Measurements from ENCODE around the gene P4HB.

P4HB gene

DNA sequence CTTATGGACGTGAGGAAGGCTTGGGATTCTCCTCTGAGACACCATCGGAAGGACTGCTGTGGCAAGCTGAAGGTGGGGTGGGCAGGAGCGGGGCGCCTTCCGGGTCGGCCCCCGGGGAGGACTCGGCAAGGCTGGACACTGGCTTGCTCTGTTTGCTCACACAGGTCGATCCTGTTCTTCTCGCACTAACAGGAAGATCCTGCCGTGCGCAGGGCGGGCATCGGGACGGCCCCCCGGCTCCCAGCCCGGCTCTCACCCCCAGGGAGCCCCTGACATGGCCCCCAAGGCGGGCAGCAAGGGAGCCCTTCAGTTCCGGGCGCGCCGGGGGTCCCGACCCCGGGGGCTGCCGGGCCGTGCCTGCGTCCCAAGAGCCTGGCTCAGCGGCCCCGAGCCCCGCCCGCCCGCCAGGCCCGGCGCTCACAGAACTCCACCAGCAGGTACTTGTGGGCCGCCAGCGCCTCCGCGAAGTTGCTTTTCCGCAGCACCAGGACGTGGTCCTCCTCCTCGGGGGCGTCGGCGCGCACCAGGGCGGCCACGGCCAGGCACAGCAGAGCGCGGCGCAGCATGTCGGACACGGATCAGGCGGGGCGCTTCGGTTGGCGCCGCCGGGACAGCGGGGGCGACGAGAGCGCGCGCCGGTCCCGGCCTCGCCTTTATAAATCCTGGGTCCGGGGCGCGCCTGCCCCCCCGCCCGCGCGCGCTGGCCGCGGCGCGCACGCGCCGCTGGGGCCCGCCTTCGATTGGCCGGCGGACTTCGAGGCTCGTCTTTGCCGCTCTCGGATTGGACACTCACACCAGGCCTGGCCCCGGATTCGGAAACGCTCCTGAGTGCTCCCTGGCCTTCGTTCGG is at the start of gene P4HB:
Gene P4HB (minus strand): TSS at position 630 of the 850 bp plus-strand sequence. CDS start 64 bp downstream, at position 566.
- DNase-seq (ENCODE audit: low read depth), result no peak

DNA sequence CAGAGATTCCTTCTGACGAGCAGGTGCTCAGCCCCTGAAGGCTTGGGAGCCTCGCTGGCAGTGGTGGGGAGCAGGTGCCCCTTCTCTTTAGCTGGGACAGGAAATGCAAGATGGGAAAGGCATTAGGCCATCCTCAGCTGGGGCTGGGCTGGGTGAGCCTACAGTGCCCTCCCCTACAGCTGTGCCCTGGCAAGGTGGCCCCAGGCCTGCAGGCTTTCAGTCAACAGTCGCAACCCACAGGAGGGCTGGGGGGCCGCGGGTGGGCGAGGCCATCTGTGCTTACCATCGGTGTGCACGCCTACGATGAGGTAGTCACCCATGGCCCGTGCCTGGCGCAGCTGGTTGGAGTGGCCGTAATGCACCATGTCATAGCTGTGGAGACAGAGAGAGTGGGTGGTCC is 48.9 kb upstream of the P4HB start:
- DNase-seq (ENCODE audit: low read depth), result no peak

DNA sequence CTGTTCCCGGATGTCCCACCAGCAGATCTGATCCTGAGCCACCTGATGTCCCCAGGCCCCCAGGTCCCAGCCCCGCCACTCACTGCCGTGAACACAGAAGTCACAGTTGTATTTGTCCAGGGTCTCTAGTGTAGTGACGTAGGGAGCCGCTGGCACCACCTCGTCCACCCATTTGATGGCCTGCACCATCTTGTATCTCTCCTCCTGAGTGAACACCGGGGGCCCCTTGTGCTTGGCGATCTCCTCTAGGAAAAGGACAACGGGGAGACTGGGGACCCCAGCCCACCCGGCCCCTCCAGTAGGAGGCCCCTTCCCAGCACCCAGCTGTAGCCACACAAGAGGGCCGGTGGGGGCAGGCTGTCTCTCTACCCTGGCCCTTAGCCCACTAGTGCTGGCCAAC is 48.5 kb upstream of the P4HB start:
- DNase-seq (ENCODE audit: low read depth), result no peak

DNA sequence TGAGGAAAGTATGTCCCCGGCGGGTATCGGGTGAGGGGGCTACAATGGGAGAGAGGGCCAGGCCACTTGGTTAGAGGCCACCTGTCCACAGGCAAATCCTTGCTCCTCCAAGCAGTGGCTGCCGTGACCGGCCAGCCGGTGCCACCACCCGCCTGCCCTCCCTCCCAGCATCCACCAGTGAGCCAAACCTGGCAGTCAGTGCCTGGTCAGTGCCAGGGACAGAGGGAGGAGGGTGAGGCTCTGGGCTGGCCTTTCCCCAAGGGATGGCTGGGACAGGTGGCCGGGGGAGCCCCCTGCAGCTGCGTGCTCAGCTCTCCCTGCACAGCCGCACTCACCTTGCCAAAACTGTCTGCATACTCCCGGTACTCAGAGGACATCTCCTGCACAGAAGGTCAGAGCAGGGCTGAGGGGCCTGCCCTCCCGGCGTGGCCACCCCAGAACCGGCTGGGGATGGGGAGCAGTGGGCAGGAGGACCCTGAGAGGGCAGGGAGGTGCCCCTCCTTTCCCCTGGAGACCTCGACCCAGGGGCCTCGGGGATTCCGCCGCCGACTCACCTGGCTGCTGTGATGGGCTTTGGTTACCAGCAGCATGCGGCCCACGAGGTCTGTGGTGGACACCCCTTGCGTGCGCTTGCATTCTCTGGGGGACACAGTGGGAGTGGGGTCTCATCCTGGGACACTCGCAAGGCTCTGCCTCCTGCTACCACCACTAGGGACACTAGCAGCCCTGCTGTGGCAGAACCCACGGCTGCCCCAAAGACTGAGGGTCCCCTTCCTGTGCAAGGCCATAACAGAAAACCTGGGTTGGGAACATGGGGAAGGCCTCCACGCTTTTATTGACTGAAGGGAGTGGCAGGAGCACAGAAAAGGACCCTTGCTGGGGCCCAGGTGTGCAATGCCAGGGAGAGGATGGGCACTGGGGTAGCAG is 47.1 kb upstream of the P4HB start:
- no peak for DNase-seq (ENCODE audit: low read depth)

DNA sequence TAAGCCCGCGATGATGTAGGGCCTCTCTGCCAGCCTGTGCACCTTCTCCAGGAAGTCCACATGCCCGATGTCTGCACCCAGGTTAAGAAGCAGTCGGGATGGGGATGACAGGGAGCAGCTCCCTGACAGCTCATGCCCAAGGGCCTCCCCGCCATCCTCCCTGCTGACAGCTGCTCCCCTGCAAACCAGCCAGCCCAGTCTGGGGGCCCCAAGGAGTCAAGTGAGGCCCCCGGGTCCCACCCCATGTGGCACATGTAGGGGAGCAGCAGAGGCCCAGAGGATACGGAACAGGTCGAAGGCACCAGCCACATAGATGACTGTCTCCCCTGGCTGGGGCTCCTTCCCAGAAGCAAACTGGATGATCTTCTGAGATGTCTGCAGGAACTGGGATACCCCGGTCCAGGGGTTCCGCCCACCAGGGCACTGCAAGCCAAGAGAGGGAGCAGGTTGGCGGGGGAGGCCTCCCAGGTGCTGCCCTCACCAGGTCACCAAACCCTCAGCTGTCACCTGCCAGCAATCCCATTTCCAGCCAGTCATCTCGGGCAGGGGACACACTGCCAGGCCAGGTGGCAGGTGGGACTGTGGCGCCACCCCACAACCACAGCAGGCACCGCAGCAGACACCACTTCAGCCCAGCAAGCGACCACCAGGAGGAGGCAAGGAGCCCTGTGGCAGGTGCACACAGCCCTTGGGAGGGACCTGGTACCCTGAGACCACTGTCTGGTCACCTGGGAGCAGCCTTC is 46.3 kb upstream of the P4HB start:
- no peak for DNase-seq (ENCODE audit: low read depth)

DNA sequence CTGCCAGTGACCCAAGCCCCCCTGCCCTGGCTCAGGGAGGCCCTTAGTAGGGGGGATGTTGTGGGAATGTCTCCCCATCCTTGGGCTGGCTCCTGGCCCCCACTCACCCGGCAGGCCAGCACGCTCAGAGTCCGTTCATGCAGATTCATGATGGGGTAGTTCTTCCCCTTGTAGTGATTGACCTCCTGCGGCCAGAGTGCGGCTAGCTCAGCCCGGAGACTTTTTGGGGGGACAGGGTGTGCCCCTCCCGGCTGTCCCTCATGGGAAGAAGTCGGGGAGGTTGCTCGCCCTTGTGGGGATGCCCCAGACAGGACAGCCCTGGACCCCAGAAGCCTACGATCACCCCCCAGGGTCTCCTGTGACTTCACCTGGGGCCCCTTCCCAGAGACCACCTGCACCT is 45.7 kb upstream of the P4HB start:
- no peak for DNase-seq (ENCODE audit: low read depth)

DNA sequence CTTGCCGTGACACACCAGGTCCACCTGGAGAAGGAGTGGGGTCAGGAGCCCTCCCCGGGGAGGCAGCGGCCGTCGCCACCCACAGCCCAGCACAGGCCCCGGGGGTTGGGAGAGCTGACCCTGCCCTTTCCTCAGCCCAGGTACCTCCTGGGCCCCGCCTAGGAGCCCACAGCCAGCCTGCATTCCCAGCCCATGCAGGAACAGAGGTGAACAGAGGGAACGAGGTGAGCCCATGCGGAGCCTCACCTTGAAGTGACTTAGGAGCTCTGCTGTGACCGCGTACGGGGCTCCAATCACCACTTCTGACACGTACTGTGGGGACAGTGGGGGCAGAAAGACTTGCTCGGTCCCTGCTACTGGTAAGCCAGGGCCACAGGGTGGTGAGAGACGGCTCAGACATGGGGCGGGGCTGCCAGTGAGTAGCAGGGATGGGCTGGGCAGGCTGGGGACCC is 45.1 kb upstream of the P4HB start:
- DNase-seq (ENCODE audit: low read depth), result no peak

DNA sequence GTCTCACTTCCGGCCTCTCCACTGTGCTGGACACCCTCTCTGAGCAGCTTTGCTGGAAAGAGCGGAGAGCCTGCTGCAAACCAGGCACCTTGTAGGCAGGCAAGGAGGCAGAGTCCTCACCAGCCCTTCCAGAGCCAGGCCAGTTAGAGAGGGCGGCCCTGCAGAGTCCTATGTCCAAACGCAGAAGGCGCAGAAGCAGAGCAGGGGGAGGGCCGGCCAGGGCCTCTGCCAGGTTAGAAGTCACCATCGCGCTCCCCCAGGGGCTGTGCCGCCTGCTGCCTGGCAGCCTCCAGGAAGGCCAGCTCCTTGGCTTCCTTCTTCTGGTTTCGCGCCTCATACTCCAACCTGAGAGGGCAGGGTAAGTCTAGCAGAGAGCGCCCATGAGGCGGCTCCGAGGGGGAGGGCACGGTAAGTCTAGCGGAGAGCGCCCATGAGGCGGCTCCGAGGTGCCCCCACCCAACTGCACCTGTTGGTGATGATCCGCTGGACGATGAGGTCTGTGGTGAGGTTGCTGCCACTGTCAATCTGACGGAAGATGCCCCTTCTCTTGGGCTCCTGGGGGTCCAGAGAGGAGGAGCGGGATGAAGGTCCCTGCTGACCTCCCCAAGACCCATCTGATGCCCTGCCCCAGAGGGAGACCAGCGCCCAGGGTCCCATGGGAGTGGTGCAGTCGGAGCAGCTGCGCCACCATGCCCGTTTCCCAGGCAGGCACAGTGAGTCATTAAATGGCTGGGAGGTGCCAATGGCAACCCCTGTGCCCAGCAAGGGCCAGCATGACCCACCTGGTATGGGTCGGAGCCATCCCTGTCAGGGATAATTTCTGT is 44.5 kb upstream of the P4HB start:
- DNase-seq (ENCODE audit: low read depth), result no peak

DNA sequence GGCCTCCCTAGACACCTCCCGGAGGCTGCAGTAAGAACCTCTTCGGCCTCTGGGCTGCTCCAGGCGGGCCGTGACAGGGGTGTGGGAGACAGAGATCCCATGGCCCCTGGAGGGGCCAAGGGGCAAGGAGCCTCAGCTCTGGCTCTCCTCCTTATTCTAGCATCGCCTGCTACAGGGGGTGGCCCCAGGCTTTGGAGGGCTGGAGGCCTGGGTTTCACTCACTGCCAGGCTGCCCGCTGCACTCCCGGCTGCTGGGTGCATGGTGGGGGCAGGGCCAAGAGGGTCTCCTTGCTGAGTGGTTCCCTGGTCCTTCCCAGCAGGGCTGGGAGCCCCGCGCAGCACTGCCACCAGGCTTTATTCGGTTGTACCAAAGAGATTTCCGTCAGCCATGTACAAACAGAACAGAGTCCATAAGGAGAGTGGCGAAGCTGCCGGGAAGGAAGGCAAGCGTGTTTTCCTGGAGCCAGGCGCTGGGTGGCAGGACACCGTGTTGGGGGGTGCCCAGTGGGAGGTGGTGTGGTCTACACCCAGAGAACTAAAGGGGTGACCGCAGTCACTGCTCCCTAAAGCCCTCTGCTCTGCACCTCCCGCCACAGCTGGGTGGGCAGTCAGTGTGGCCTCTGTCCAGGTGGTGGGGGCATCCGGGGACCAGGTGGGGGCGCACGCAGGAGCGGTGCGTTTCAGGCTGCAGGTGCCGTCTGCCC is 43.7 kb upstream of the P4HB start:
- DNase-seq (ENCODE audit: low read depth), result no peak

DNA sequence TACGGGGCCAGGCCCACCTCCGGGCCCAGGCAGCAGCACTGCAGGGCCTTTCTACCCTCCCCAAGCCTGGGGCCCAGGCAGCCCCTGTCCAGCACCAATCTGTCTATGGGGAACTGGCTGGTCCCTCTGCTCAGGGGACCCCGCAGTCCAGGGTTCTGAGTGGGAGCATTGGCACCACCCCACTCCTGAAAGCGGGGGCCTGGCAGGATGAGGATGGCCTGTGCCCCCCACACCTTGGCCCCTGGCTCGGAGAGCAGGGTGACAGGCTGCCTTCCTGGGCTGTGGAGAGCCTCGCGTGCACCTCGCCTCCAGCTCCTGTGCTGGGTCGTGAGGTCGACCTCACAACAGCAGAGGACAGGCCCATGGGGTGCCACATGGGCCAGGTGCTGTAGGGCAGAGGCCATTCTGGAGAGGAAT is 43.1 kb upstream of the P4HB start:
- no peak for DNase-seq (ENCODE audit: low read depth)

DNA sequence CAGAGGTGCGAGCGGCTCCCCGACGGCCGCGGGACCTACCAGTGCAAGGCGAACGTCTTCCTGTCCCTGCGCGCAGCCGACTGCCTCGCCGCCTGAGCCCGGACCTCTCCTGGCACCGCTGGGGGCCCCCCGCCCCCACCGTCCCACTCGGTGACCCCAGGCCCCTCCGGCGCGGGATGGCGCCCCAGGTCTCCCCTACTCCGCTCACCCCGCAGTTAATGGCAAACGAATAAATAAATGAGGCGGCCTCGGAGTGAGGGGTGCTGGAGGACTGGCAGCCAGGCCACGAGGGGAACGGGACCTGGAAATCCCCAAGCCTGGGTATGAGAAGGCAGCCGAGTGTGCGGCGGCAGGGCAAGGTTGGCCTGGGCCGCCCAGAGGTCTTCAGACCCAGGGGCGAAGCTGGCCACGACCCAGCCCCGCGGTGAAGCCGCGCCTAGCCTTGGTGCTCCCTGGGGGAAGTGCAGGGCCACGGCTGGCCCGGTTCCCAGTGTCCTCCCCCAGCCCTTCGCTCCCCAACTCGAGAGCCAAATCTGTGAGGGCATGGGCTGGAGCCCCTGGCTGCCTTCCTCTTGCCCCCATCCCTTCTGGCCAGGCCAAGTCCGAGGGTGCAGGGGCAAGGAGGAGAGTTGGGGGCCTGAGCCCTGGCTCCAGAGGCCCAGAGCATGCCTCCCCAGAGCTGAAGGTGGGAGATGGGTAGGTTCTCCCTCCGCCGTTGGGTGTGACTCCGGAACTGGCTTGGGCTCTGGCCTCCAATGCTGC is 42.5 kb upstream of the P4HB start:
- DNase-seq (ENCODE audit: low read depth), result no peak

DNA sequence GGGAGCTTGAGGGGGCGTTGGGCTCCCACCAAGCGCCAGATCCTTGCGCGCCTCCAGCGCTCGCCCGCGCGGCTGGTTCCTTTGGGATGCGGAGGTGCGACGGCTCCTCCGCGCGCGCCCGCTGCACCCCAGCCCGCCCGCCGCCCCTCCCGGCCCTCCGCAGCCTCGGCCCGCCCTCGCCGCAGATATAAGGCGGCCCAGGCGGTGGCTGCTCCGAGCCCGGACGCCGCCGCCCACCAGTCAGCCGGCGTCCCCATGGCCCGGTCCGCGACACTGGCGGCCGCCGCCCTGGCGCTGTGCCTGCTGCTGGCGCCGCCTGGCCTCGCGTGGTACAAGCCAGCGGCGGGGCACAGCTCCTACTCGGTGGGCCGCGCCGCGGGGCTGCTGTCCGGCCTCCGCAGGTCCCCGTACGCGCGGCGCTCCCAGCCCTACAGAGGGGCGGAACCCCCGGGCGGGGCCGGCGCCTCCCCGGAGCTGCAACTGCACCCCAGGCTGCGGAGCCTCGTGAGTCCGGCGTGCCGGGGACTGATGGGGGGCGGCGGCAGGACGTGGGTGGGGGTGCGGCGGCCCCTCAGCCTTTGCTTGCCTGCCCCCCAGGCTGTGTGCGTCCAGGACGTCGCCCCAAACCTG is 41.8 kb upstream of the P4HB start, which contains the start of gene NPB:
Gene NPB (plus strand): TSS at position 216 of the 630 bp plus-strand sequence. CDS start 40 bp downstream, at position 256.
- no peak for DNase-seq (ENCODE audit: low read depth)

DNA sequence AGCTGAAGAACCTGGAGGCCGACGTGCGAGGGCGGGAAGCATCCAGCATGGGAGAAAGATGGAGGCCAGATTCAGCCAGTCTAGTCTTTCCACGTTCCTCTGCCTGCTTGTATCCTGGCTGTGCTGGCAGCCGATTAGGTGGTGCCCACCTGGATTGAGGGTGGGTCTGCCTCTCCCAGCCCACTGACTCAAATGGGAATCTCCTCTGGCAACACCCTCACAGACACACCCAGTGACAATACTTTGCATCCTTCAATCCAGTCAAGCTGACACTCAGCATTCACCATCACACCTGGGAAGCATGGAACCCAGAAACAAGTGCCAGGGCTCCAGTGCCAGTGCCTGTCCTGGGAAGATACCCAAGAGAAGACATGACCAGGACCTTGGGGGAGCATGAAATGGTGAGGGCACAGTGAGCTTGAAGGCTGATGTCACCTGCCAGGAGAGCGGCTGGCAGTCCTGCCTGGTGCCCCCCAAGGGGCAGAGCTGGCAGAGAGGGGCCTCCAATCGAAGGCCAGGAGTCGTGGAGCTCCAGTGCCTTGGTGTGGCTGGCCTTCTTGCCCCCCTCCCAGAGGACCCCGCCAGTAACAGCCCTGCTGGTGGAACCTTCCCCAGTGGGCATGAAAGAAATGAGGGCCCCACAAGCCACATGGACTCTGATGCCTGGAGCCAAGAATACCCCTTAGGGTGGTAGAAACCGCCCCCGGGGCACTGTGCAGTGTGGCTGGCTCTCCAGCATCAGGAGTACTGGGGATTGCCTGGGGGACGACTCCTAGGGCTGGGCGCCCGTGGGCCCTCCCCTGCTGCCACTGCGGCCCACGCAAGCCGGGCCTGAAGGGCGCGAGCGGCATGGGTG is 41.1 kb upstream of the P4HB start:
- DNase-seq (ENCODE audit: low read depth), result no peak

DNA sequence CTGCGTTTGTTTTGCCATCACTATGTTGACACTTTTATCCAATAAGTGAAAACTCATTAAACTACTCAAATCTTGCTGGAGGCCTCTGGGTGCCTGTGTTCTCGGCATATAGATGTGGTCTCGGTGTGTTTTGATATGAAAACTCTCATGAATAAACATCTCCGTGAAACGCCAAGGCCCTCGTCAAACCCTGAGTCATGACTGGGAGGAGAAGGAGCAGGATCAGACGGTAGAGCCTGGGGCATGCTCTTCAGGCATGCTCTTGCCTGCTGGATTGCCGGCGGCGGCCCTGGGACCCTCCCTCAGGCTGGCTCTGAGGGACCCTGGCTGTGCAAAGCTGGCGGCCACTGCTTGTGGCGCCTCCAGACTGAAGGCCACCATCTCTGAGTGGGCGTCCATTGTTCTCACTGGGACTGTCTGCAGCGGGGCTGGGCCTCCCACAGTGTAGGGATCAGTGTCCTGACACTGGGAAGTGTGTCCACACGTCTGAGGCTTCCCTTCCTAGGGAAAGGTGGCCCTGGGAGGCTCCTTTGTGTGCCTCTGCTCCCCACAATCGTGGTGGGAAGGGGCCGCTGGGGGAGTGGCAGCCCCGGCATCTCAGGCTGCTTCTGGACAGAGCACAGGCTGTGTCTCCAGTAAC is 40.0 kb upstream of the P4HB start:
- no peak for DNase-seq (ENCODE audit: low read depth)

DNA sequence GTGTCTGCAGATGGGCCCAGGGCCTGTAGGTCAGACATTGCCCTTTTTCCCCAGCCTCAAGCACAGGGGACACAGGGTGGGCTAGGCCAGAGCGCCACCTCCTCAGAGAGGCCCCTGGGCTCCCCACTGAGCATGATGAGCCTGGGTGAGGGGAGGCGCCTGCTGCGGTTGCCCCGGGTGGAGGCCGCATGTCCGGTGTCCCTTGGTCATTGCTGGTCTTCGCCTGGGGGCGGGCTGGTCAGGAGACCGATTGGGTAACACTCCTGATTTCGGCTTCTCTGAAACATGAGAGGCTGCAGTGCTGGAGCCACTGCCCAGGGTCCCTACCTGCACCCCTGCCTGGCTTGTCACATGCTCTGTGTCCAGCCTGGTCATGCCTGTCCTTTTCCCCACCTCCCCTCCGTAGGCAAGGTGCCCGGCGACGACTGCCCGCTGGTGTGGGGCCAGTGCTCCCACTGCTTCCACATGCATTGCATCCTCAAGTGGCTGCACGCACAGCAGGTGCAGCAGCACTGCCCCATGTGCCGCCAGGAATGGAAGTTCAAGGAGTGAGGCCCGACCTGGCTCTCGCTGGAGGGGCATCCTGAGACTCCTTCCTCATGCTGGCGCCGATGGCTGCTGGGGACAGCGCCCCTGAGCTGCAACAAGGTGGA is 39.3 kb upstream of the P4HB start:
- no peak for DNase-seq (ENCODE audit: low read depth)

DNA sequence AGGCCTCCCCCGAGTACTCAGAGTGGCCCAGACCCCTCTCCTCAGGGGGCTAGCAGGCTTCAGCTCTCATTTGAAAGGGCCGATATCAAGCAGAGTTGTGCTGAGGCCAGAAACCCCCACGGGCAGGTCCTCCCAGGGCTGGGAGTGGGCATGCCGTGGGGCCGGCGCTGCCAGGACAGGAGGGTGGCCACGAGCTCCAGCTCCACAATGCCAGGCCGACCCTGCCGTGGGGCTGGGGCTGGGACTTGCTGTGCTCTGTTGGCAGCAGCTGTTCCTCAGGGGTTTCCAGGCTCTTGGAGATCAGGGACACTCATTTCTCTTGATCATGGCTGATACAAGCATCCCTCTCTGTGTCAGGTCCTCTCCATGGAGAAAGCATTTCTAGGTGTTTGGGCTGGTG is 38.5 kb upstream of the P4HB start:
- DNase-seq (ENCODE audit: low read depth), result no peak
